Memory B cell (primary cell): Measurements from ENCODE around the gene ST8SIA5.

Experiments
- ATAC-seq: fragments of 150-1000 bp; cut with Tn5 transposase; 2 replicates; pipeline ENCODE4 v1.10.0; 2021; ENCODE audit warnings: low read depth, mild to moderate bottlenecking, moderate library complexity
- DNase-seq, 2 donors: peaks; one replicate each; pipeline ENCODE4 v3.0.0; 2022; ENCODE audit warnings: low spot score in 2 of 2
- H3K27ac Mint-ChIP-seq: one replicate; pipeline ENCODE4 v1.8.0; 2022; ENCODE audit warnings: mild to moderate bottlenecking, moderate library complexity, mixed read lengths
- H3K27me3 Mint-ChIP-seq: one replicate; pipeline ENCODE4 v1.8.0; 2022; ENCODE audit warnings: mixed read lengths
- H3K36me3 Mint-ChIP-seq: one replicate; pipeline ENCODE4 v1.8.0; 2022; ENCODE audit warnings: mild to moderate bottlenecking, mixed read lengths
- H3K4me1 Mint-ChIP-seq: one replicate; pipeline ENCODE4 v1.8.0; 2022; ENCODE audit warnings: mixed read lengths
- H3K4me3 Mint-ChIP-seq: one replicate; pipeline ENCODE4 v1.8.0; 2022; ENCODE audit warnings: mild to moderate bottlenecking, moderate library complexity, mixed read lengths
- H3K9me3 Mint-ChIP-seq: one replicate; pipeline ENCODE4 v1.8.0; 2022; ENCODE audit warnings: mixed read lengths

Gene ST8SIA5

GRCh38 chr18:46680784-46681695 lies 75.8 kb downstream of the ST8SIA5 start:
- DNase-seq, result no peak
- Mint-ChIP-seq H3K9me3 (no peaks in the 10 kb centered on the region), H3K4me1 (no peaks in the 10 kb centered on the region), H3K4me3 (no peak overlapping the region), H3K27ac (no peak overlapping the region), H3K27me3 (peaks cover 7% of the 10 kb centered on the region), H3K36me3 (no peaks in the 10 kb centered on the region)
- ATAC-seq, result no peak

GRCh38 chr18:46679846-46680598 lies 76.8 kb downstream of the ST8SIA5 start:
- ATAC-seq (no peak), DNase-seq (no peak)
- Mint-ChIP-seq H3K27ac (no peak overlapping the region), H3K4me3 (no peak overlapping the region), H3K36me3 (no peaks in the 10 kb centered on the region), H3K9me3 (no peaks in the 10 kb centered on the region), H3K4me1 (no peaks in the 10 kb centered on the region), H3K27me3 (peaks cover 7% of the 10 kb centered on the region)

GRCh38 chr18:46678785-46679399 lies 78.0 kb downstream of the ST8SIA5 start:
- ATAC-seq, result no peak
- Mint-ChIP-seq H3K9me3 (no peaks in the 10 kb centered on the region), H3K4me1 (no peaks in the 10 kb centered on the region), H3K36me3 (no peaks in the 10 kb centered on the region), H3K27me3 (peaks cover 14% of the 10 kb centered on the region), H3K27ac (no peak overlapping the region), H3K4me3 (no peak overlapping the region)
- DNase-seq, result no peak

GRCh38 chr18:46678041-46678440 lies 78.8 kb downstream of the ST8SIA5 start:
- H3K36me3 Mint-ChIP-seq, result no peaks in the 10 kb centered on the region
- no peak for ATAC-seq

GRCh38 chr18:46677611-46678010 lies 79.2 kb downstream of the ST8SIA5 start:
- Mint-ChIP-seq H3K27ac (no peak overlapping the region), H3K9me3 (no peaks in the 10 kb centered on the region), H3K27me3 (peaks cover 12% of the 10 kb centered on the region), H3K4me3 (no peak overlapping the region), H3K36me3 (no peaks in the 10 kb centered on the region), H3K4me1 (no peaks in the 10 kb centered on the region)
- DNase-seq, result no peak
- ATAC-seq, result no peak

More at GRCh38 chr18:46678041-46678440, 78.8 kb downstream of the ST8SIA5 start:
- no peak for DNase-seq
- H3K4me3 Mint-ChIP-seq, result no peak overlapping the region
- H3K27me3 Mint-ChIP-seq, result peaks cover 12% of the 10 kb centered on the region
- no peaks in the 10 kb centered on the region for H3K4me1 Mint-ChIP-seq
- no peaks in the 10 kb centered on the region for H3K9me3 Mint-ChIP-seq
- no peak overlapping the region for H3K27ac Mint-ChIP-seq

GRCh38 chr18:46676182-46676835 lies 80.5 kb downstream of the ST8SIA5 start:
- no peak overlapping the region for H3K27ac Mint-ChIP-seq
- no peaks in the 10 kb centered on the region for H3K9me3 Mint-ChIP-seq
- no peaks in the 10 kb centered on the region for H3K36me3 Mint-ChIP-seq
- ATAC-seq (no peak), DNase-seq (no peak)
- H3K4me3 Mint-ChIP-seq, result no peak overlapping the region
- peaks cover 12% of the 10 kb centered on the region for H3K27me3 Mint-ChIP-seq
- no peaks in the 10 kb centered on the region for H3K4me1 Mint-ChIP-seq

GRCh38 chr18:46675112-46675511 lies 81.7 kb downstream of the ST8SIA5 start:
- Mint-ChIP-seq H3K9me3 (no peaks in the 10 kb centered on the region), H3K27ac (no peak overlapping the region), H3K27me3 (peaks cover 9% of the 10 kb centered on the region), H3K4me3 (no peak overlapping the region), H3K4me1 (no peaks in the 10 kb centered on the region), H3K36me3 (no peaks in the 10 kb centered on the region)
- DNase-seq, result no peak
- no peak for ATAC-seq

- Mint-ChIP-seq H3K27ac (no peak overlapping the region), H3K9me3 (no peaks in the 10 kb centered on the region), H3K4me3 (no peak overlapping the region), H3K27me3 (peaks cover 11% of the 10 kb centered on the region), H3K36me3 (no peaks in the 10 kb centered on the region), H3K4me1 (no peaks in the 10 kb centered on the region)
- ATAC-seq (no peak), DNase-seq (no peak)
Observed at GRCh38 chr18:46672062-46672970, 84.5 kb downstream of the ST8SIA5 start.

GRCh38 chr18:46668694-46669093 lies 88.2 kb downstream of the ST8SIA5 start:
- Mint-ChIP-seq H3K27me3 (peaks cover 9% of the 10 kb centered on the region), H3K36me3 (no peaks in the 10 kb centered on the region), H3K9me3 (no peaks in the 10 kb centered on the region), H3K4me1 (no peaks in the 10 kb centered on the region), H3K4me3 (no peak overlapping the region), H3K27ac (no peak overlapping the region)
- ATAC-seq (no peak), DNase-seq (no peak)

- no peak for ATAC-seq
- Mint-ChIP-seq H3K27ac (no peak overlapping the region), H3K4me1 (no peaks in the 10 kb centered on the region), H3K4me3 (no peak overlapping the region), H3K27me3 (peaks cover 12% of the 10 kb centered on the region), H3K9me3 (no peaks in the 10 kb centered on the region), H3K36me3 (no peaks in the 10 kb centered on the region)
- DNase-seq, result no peak
Observed at GRCh38 chr18:46668135-46668534, 88.7 kb downstream of the ST8SIA5 start.

- DNase-seq (no peak), ATAC-seq (no peak)
- no peaks in the 10 kb centered on the region for H3K9me3 Mint-ChIP-seq
- H3K27me3 Mint-ChIP-seq, result peaks cover 16% of the 10 kb centered on the region
- H3K27ac Mint-ChIP-seq, result no peak overlapping the region
- H3K36me3 Mint-ChIP-seq, result no peaks in the 10 kb centered on the region
- no peaks in the 10 kb centered on the region for H3K4me1 Mint-ChIP-seq
- H3K4me3 Mint-ChIP-seq, result no peak overlapping the region
Observed at GRCh38 chr18:46663539-46663938, 93.3 kb downstream of the ST8SIA5 start.

- DNase-seq (no peak), ATAC-seq (no peak)
- Mint-ChIP-seq H3K36me3 (no peaks in the 10 kb centered on the region), H3K27me3 (peaks cover 12% of the 10 kb centered on the region), H3K4me3 (no peak overlapping the region), H3K4me1 (no peaks in the 10 kb centered on the region), H3K27ac (no peak overlapping the region), H3K9me3 (no peaks in the 10 kb centered on the region)
Observed at GRCh38 chr18:46660957-46661749, 95.7 kb downstream of the ST8SIA5 start.
